Smooth muscle cell (in vitro differentiated cells): ENCODE measurements around the gene MOCOS. TPM values are rescaled to one million over a fixed set of nuclear protein-coding genes. Genes with fewer than 3 reads are reported as not detected.

Source experiments
- DNase-seq: peaks from one replicate; lab custom pipeline; 2025; ENCODE audit not compliant: unreplicated experiment; lab: John Stamatoyannopoulos, UW
- H2AFZ ChIP-seq: fragments of 200-600 bp; sonication (generic); 2 replicates; pipeline ENCODE4 v1.6.0; 2016; ENCODE audit warnings: antibody characterized with exemption, low read depth, mild to moderate bottlenecking
- H3F3A ChIP-seq: fragments of 200-600 bp; sonication (generic); 2 replicates; pipeline ENCODE4 v1.6.0; 2017; ENCODE audit warnings: antibody characterized with exemption, low read depth
- H3K27ac ChIP-seq: fragments of 200-600 bp; sonication (generic); 2 replicates; pipeline ENCODE4 v1.5.1; 2016; ENCODE audit warnings: low read depth, mild to moderate bottlenecking
- H3K27me3 ChIP-seq: fragments of 200-600 bp; sonication (generic); 2 replicates; pipeline ENCODE4 v1.6.1; 2016; ENCODE audit warnings: low read depth, mild to moderate bottlenecking
- H3K36me3 ChIP-seq: fragments of 200-600 bp; sonication (generic); 2 replicates; pipeline ENCODE4 v1.5.1; 2016; ENCODE audit warnings: low read depth
- H3K4me1 ChIP-seq: fragments of 200-600 bp; sonication (generic); 2 replicates; pipeline ENCODE4 v1.5.1; 2016; ENCODE audit warnings: low read depth
- H3K4me2 ChIP-seq: fragments of 200-600 bp; sonication (generic); 2 replicates; pipeline ENCODE4 v1.6.0; 2016; ENCODE audit warnings: mild to moderate bottlenecking
- H3K4me3 ChIP-seq: fragments of 200-600 bp; sonication (generic); 2 replicates; pipeline ENCODE4 v1.5.1; 2016; ENCODE audit warnings: mild to moderate bottlenecking
- H3K79me2 ChIP-seq: fragments of 200-600 bp; sonication (generic); 2 replicates; pipeline ENCODE4 v1.6.0; 2016; ENCODE audit warnings: low read depth, mild to moderate bottlenecking
- H3K9ac ChIP-seq: fragments of 200-600 bp; sonication (generic); 2 replicates; pipeline ENCODE4 v1.6.0; 2016; ENCODE audit warnings: low read depth
- H3K9me3 ChIP-seq: fragments of 200-600 bp; sonication (generic); replicated peaks from 2 replicates; pipeline ENCODE4 v1.5.1; 2016; ENCODE audit warnings: low read depth
- H4K20me1 ChIP-seq: fragments of 200-600 bp; sonication (generic); 2 replicates; pipeline ENCODE4 v1.6.0; 2016; ENCODE audit warnings: low read depth
- CTCF ChIP-seq: fragments of 200-600 bp; sonication (generic); IDR thresholded peaks from 2 replicates; pipeline ENCODE4 v1.5.1; 2017; ENCODE audit warnings: borderline replicate concordance, mild to moderate bottlenecking, antibody characterized with exemption; ENCODE audit not compliant: insufficient read depth, poor library complexity, severe bottlenecking
- WGBS: methylation state at CpG from one replicate; pipeline ENCODE4 v1.1.7; 2016; ENCODE audit warnings: low lambda C conversion rate; 5-methylcytosine and 5-hydroxymethylcytosine counted together
- polyA plus RNA-seq: library from polyadenylated mRNA; unstranded; fragments of >200 nt; fragmentation: Nextera tagmentation; extraction: Ambion mirVana; gene quantifications from 2 replicates; pipeline ENCODE4 v1.2.1, GENCODE V29; 2016
- total RNA-seq: library from RNA; depleted of rRNA; stranded (reverse); fragments of >200 nt; gene quantifications from 2 replicates; pipeline ENCODE4 v1.2.3, GENCODE V29; 2014

MOCOS gene
- total and polyA plus RNA-seq, 2 experiments from 2014 or later = 1.6 to 1.7 TPM

GRCh38 chr18:36284268-36284667 lies 97.0 kb downstream of the MOCOS start:
- Histone ChIP-seq H3K27ac (no peak overlapping the region), H3K9me3 (peaks cover 6% of the 10 kb centered on the region), H3K79me2 (no peaks in the 10 kb centered on the region), H3K4me1 (no peaks in the 10 kb centered on the region), H4K20me1 (no peaks in the 10 kb centered on the region), H3K27me3 (peaks cover 18% of the 10 kb centered on the region), H3K4me3 (no peak overlapping the region), H3K36me3 (no peaks in the 10 kb centered on the region), H3K9ac (no peak overlapping the region), H3K4me2 (no peak overlapping the region), H3F3A (no peaks in the 10 kb centered on the region), H2AFZ (no peak overlapping the region)
- DNase-seq = no peak
- TF ChIP-seq CTCF = no peak
- 70% methylated on average over 4 of the region's 4 CpGs for WGBS

- Histone ChIP-seq H3K4me1 (no peaks in the 10 kb centered on the region), H3K4me3 (no peak overlapping the region), H3K36me3 (no peaks in the 10 kb centered on the region), H3F3A (no peaks in the 10 kb centered on the region), H2AFZ (no peak overlapping the region), H3K27me3 (peaks cover 13% of the 10 kb centered on the region), H3K9me3 (peaks cover 6% of the 10 kb centered on the region), H3K9ac (no peak overlapping the region), H3K79me2 (no peaks in the 10 kb centered on the region), H3K27ac (no peak overlapping the region), H4K20me1 (no peaks in the 10 kb centered on the region), H3K4me2 (no peak overlapping the region)
- TF ChIP-seq CTCF = peak; percentile 90
- 36% methylated on average over 6 of the region's 6 CpGs for WGBS
- DNase-seq = no peak
Measured at GRCh38 chr18:36284671-36285295, 97.5 kb downstream of the MOCOS start.

- Histone ChIP-seq H3K4me1 (no peaks in the 10 kb centered on the region), H3K27ac (no peak overlapping the region), H3K4me3 (no peak overlapping the region), H2AFZ (no peak overlapping the region), H3F3A (no peaks in the 10 kb centered on the region), H3K4me2 (no peak overlapping the region), H3K27me3 (no peaks in the 10 kb centered on the region), H3K36me3 (no peaks in the 10 kb centered on the region), H3K9ac (no peak overlapping the region), H3K79me2 (no peaks in the 10 kb centered on the region), H4K20me1 (no peaks in the 10 kb centered on the region), H3K9me3 (peaks cover 6% of the 10 kb centered on the region)
- 94% methylated on average over 2 of the region's 2 CpGs for WGBS
- DNase-seq = no peak
- TF ChIP-seq CTCF = no peak
Measured at GRCh38 chr18:36287653-36288052, 100.4 kb downstream of the MOCOS start.

- no peak for TF ChIP-seq CTCF
- Histone ChIP-seq H3K36me3 (no peaks in the 10 kb centered on the region), H3K4me3 (no peak overlapping the region), H3K27me3 (no peaks in the 10 kb centered on the region), H3K9me3 (peaks cover 6% of the 10 kb centered on the region), H3K4me2 (no peak overlapping the region), H3K4me1 (no peaks in the 10 kb centered on the region), H3K79me2 (no peaks in the 10 kb centered on the region), H3K27ac (no peak overlapping the region), H3K9ac (no peak overlapping the region), H3F3A (no peaks in the 10 kb centered on the region), H4K20me1 (no peaks in the 10 kb centered on the region), H2AFZ (no peak overlapping the region)
- DNase-seq = no peak
Measured at GRCh38 chr18:36288689-36289088, 101.4 kb downstream of the MOCOS start.
